GM21526 (cell line): ENCODE results near the gene C1orf210.

Experiments
- ATAC-seq: cut with Tn5 transposase; IDR thresholded peaks from one replicate; pipeline ENCODE4 v1.9.1; 2021; ENCODE audit warnings: moderate library complexity; ENCODE audit not compliant: unreplicated experiment, low FRiP score

The C1orf210 gene

GRCh38 chr1:43253876-43254275 lies 31.5 kb downstream of the C1orf210 start:
- no peak for ATAC-seq

- no peak for ATAC-seq
Observed at GRCh38 chr1:43253173-43253572, 32.2 kb downstream of the C1orf210 start.

GRCh38 chr1:43252225-43252624 lies 33.2 kb downstream of the C1orf210 start:
- no peak for ATAC-seq

GRCh38 chr1:43251024-43251423 lies 34.4 kb downstream of the C1orf210 start:
- no peak for ATAC-seq

GRCh38 chr1:43250351-43250761 lies 35.0 kb downstream of the C1orf210 start:
- no peak for ATAC-seq

GRCh38 chr1:43247256-43247921 lies 38.0 kb downstream of the C1orf210 start:
- no peak for ATAC-seq

GRCh38 chr1:43246466-43247213 lies 38.7 kb downstream of the C1orf210 start:
- no peak for ATAC-seq

- ATAC-seq = no peak
Observed at GRCh38 chr1:43243299-43243698, 42.1 kb downstream of the C1orf210 start.

- ATAC-seq = no peak
Observed at GRCh38 chr1:43241413-43241836, 44.0 kb downstream of the C1orf210 start.

- peak; percentile 67 for ATAC-seq
Observed at GRCh38 chr1:43239484-43239883, 45.9 kb downstream of the C1orf210 start.

- ATAC-seq = peak; percentile 20
Observed at GRCh38 chr1:43238991-43239469, 46.4 kb downstream of the C1orf210 start.

GRCh38 chr1:43238085-43238484 lies 47.3 kb downstream of the C1orf210 start:
- ATAC-seq = no peak

GRCh38 chr1:43237121-43237520 lies 48.3 kb downstream of the C1orf210 start:
- no peak for ATAC-seq

- ATAC-seq = no peak
Observed at GRCh38 chr1:43235451-43236121, 49.8 kb downstream of the C1orf210 start.

GRCh38 chr1:43235040-43235439 lies 50.3 kb downstream of the C1orf210 start:
- no peak for ATAC-seq

GRCh38 chr1:43234267-43234666 lies 51.1 kb downstream of the C1orf210 start:
- ATAC-seq = no peak

- ATAC-seq = no peak
Observed at GRCh38 chr1:43233631-43234030, 51.8 kb downstream of the C1orf210 start.

GRCh38 chr1:43232482-43232881 lies 52.9 kb downstream of the C1orf210 start:
- no peak for ATAC-seq

GRCh38 chr1:43232074-43232473 lies 53.3 kb downstream of the C1orf210 start:
- ATAC-seq = no peak
